ENCODE results near the gene HDX.
"Not testable (repeated sequence)": the region's sequence is repeated elsewhere in the genome, so short reads cannot be mapped to it uniquely, and the experiment has no call there.

Gene HDX

GRCh38 chrX:84339507-84340364 lies 162.5 kb downstream of the HDX start:
- no peak for DNase-seq

GRCh38 chrX:84336646-84337045 lies 165.6 kb downstream of the HDX start:
- DNase-seq = no peak

GRCh38 chrX:84335121-84335520 lies 167.1 kb downstream of the HDX start:
- no peak for DNase-seq

- DNase-seq = no peak
Observed at GRCh38 chrX:84322083-84322827, 180.0 kb downstream of the HDX start.

GRCh38 chrX:84320614-84321013 lies 181.6 kb downstream of the HDX start:
- no peak for DNase-seq

GRCh38 chrX:84320023-84320422 lies 182.2 kb downstream of the HDX start:
- no peak for DNase-seq

GRCh38 chrX:84318661-84319060 lies 183.6 kb downstream of the HDX start:
- no peak for DNase-seq

GRCh38 chrX:84315946-84316345 lies 186.3 kb downstream of the HDX start:
- not testable (repeated sequence) for DNase-seq
